ENCODE measurements around the gene EFNA1.

Gene EFNA1

DNA sequence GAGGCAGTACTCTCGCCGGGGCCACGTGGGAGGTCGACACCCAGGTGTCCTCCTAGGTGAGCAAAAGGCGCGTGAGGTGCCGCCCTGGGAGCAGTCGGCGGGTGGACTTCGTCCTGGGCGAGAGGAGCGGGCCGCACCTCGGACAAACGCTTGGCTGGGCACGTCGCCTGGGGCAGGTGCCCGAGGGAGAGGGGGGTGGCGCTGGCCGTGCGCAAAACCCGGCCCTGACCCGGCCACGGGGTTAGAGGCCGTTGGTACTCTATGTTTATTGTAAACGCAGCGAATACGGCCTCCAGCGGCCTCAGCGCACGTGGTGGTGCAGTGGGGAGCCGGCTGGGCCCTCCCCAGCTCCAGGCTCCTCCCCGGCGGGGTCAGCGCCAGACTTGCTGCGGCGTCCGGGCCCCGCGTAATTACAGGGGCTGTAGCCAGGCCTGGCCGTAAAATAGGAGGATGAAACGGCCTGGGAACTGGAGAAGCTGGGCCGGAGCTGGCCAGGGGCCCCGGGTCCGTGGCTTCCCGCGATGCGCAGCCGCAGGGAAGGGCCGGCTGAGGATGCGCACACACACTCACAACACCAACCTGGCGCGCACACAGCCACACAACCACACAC lies 1.6 kb upstream of the EFNA1 start:
- H3K36me3 ChIP-seq (ENCODE audit: insufficient read depth, low read length): no peaks in the 10 kb centered on the region
- peaks cover 28% of the 10 kb centered on the region for H3K4me1 ChIP-seq (ENCODE audit: insufficient read depth, low read length)
- H3K9me3 ChIP-seq (ENCODE audit: control insufficient read depth, insufficient read depth, low read length): no peaks in the 10 kb centered on the region
- peak overlapping the region; percentile 48; the same call in 1 of the 2 replicates for H3K9ac ChIP-seq (ENCODE audit: low read depth, low read length)

DNA sequence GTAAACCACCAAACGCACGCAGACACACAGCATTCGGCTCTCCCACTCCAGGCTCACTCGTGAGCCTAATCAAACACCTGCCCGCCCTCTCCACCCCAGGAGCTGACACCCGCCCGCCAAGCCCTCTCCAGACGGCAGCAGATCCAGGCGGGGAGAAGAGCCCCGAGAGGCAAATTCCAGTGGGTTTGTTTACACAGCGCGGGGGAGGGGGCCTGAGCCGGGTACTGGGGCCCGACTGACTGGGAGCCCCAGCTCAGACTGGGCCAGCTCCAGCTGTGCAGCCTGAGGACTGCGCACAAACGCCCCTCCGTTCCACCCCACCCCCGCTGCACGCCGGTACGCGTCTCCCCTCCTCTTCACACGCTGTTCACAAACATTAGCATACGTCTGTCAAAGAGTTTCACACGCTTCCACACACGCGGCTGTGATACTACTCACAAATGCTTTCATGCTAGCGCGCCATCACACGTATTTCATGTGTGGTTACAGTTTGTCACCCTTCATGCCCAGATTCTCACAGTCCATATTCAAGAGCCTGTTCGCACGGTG lies 1.0 kb upstream of the EFNA1 start:
- peaks cover 28% of the 10 kb centered on the region for H3K4me1 ChIP-seq (ENCODE audit: insufficient read depth, low read length)
- no peaks in the 10 kb centered on the region for H3K36me3 ChIP-seq (ENCODE audit: insufficient read depth, low read length)
- H3K9ac ChIP-seq (ENCODE audit: low read depth, low read length): peak overlapping the region; percentile 48; the same call in 1 of the 2 replicates
- H3K9me3 ChIP-seq (ENCODE audit: control insufficient read depth, insufficient read depth, low read length): no peaks in the 10 kb centered on the region

GRCh38 chr1:155127967-155128754 lies 485 bp downstream of the EFNA1 start:
- Histone ChIP-seq H3K9me3 (ENCODE audit: control insufficient read depth, insufficient read depth, low read length) (no peaks in the 10 kb centered on the region), H3K4me1 (ENCODE audit: insufficient read depth, low read length) (peaks cover 28% of the 10 kb centered on the region), H3K9ac (ENCODE audit: low read depth, low read length) (peak overlapping the region; percentile 55; the same call in 1 of the 2 replicates), H3K36me3 (ENCODE audit: insufficient read depth, low read length) (no peaks in the 10 kb centered on the region)

GRCh38 chr1:155128755-155129473 lies 1.2 kb downstream of the EFNA1 start:
- Histone ChIP-seq H3K36me3 (ENCODE audit: insufficient read depth, low read length) (no peaks in the 10 kb centered on the region), H3K9me3 (ENCODE audit: control insufficient read depth, insufficient read depth, low read length) (no peaks in the 10 kb centered on the region), H3K4me1 (ENCODE audit: insufficient read depth, low read length) (peaks cover 28% of the 10 kb centered on the region), H3K9ac (ENCODE audit: low read depth, low read length) (peak overlapping the region; percentile 55)

GRCh38 chr1:155130272-155131006 lies 2.8 kb downstream of the EFNA1 start:
- H3K9me3 ChIP-seq (ENCODE audit: control insufficient read depth, insufficient read depth, low read length): no peaks in the 10 kb centered on the region
- H3K36me3 ChIP-seq (ENCODE audit: insufficient read depth, low read length): no peaks in the 10 kb centered on the region
- H3K4me1 ChIP-seq (ENCODE audit: insufficient read depth, low read length): peaks cover 27% of the 10 kb centered on the region
- peak overlapping the region; percentile 55; the same call in 1 of the 2 replicates for H3K9ac ChIP-seq (ENCODE audit: low read depth, low read length)

DNA sequence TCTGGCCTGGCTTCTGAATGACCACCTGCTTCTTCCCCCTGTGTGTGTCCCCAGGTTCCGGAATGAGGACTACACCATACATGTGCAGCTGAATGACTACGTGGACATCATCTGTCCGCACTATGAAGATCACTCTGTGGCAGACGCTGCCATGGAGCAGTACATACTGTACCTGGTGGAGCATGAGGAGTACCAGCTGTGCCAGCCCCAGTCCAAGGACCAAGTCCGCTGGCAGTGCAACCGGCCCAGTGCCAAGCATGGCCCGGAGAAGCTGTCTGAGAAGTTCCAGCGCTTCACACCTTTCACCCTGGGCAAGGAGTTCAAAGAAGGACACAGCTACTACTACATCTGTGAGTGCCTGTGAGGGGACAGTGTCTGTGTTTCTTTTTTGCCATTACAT lies 3.6 kb downstream of the EFNA1 start:
- no peak overlapping the region for H3K9ac ChIP-seq (ENCODE audit: low read depth, low read length)
- no peaks in the 10 kb centered on the region for H3K36me3 ChIP-seq (ENCODE audit: insufficient read depth, low read length)
- no peaks in the 10 kb centered on the region for H3K9me3 ChIP-seq (ENCODE audit: control insufficient read depth, insufficient read depth, low read length)
- H3K4me1 ChIP-seq (ENCODE audit: insufficient read depth, low read length): peaks cover 23% of the 10 kb centered on the region

- Histone ChIP-seq H3K36me3 (ENCODE audit: insufficient read depth, low read length) (no peaks in the 10 kb centered on the region), H3K4me1 (ENCODE audit: insufficient read depth, low read length) (peaks cover 25% of the 10 kb centered on the region), H3K9ac (ENCODE audit: low read depth, low read length) (no peak overlapping the region), H3K9me3 (ENCODE audit: control insufficient read depth, insufficient read depth, low read length) (no peaks in the 10 kb centered on the region)
Measured at GRCh38 chr1:155131856-155132255, 4.2 kb downstream of the EFNA1 start.

DNA sequence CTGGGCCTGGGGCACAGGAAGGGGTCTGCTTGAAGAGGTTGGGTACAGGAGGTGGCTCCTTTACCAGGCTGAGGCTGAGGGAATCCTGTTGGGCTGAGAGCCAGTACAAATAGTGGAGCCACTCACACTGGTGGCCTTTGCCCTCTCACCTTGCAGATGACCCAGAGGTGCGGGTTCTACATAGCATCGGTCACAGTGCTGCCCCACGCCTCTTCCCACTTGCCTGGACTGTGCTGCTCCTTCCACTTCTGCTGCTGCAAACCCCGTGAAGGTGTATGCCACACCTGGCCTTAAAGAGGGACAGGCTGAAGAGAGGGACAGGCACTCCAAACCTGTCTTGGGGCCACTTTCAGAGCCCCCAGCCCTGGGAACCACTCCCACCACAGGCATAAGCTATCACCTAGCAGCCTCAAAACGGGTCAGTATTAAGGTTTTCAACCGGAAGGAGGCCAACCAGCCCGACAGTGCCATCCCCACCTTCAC lies 6.2 kb downstream of the EFNA1 start:
- Histone ChIP-seq H3K4me1 (ENCODE audit: insufficient read depth, low read length) (peaks cover 19% of the 10 kb centered on the region), H3K36me3 (ENCODE audit: insufficient read depth, low read length) (no peaks in the 10 kb centered on the region), H3K9me3 (ENCODE audit: control insufficient read depth, insufficient read depth, low read length) (no peaks in the 10 kb centered on the region), H3K9ac (ENCODE audit: low read depth, low read length) (no peak overlapping the region)

DNA sequence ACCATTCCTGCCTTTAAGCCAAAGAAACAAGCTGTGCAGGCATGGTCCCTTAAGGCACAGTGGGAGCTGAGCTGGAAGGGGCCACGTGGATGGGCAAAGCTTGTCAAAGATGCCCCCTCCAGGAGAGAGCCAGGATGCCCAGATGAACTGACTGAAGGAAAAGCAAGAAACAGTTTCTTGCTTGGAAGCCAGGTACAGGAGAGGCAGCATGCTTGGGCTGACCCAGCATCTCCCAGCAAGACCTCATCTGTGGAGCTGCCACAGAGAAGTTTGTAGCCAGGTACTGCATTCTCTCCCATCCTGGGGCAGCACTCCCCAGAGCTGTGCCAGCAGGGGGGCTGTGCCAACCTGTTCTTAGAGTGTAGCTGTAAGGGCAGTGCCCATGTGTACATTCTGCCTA lies 6.6 kb downstream of the EFNA1 start:
- Histone ChIP-seq H3K4me1 (ENCODE audit: insufficient read depth, low read length) (peaks cover 17% of the 10 kb centered on the region), H3K9me3 (ENCODE audit: control insufficient read depth, insufficient read depth, low read length) (no peaks in the 10 kb centered on the region), H3K9ac (ENCODE audit: low read depth, low read length) (peak overlapping the region; percentile 81; the same call in 1 of the 2 replicates), H3K36me3 (ENCODE audit: insufficient read depth, low read length) (no peaks in the 10 kb centered on the region)

GRCh38 chr1:155134880-155135414 lies 7.3 kb downstream of the EFNA1 start:
- peaks cover 17% of the 10 kb centered on the region for H3K4me1 ChIP-seq (ENCODE audit: insufficient read depth, low read length)
- H3K36me3 ChIP-seq (ENCODE audit: insufficient read depth, low read length): no peaks in the 10 kb centered on the region
- H3K9me3 ChIP-seq (ENCODE audit: control insufficient read depth, insufficient read depth, low read length): no peaks in the 10 kb centered on the region
- peak overlapping the region; percentile 81 for H3K9ac ChIP-seq (ENCODE audit: low read depth, low read length)

DNA sequence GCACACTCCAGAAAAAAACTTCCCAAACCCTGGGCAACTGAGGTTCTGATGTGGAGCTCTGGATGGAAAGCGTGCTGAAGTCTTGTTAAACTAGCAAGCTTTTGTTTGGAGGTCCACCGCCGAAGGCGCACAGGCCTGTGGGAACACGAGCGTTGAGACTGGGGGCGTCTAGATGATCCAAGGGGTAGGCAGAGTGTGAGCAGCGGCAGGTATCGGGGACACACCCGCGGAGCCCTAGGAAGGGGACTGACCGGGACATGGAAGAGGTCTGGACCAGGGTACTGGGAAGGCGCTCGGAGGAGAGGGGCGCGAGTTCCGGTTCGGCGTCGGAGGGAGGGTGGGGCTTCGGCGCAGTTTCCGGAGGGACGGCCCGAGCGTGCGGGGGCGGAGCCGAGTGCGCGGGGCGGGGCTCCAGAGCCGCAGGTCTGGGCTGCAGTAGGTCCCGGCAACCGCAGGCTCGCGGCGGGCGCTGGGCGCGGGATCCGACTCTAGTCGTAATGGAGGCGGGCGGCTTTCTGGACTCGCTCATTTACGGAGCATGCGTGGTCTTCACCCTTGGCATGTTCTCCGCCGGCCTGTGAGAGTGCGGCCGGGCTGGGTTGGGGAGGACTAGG lies 7.8 kb downstream of the EFNA1 start, which contains the start of gene SLC50A1:
TSS of gene SLC50A1 (plus strand) at position 438 of the 614 bp plus-strand sequence. CDS start at position 498, 60 bp downstream.
- Histone ChIP-seq H3K9me3 (ENCODE audit: control insufficient read depth, insufficient read depth, low read length) (no peaks in the 10 kb centered on the region), H3K9ac (ENCODE audit: low read depth, low read length) (peak within 1 kb of the TSS; percentile 81), H3K4me1 (ENCODE audit: insufficient read depth, low read length) (peaks cover 17% of the 10 kb centered on the region; the same call in 1 of the 2 replicates), H3K36me3 (ENCODE audit: insufficient read depth, low read length) (no peaks in the 10 kb centered on the region)

DNA sequence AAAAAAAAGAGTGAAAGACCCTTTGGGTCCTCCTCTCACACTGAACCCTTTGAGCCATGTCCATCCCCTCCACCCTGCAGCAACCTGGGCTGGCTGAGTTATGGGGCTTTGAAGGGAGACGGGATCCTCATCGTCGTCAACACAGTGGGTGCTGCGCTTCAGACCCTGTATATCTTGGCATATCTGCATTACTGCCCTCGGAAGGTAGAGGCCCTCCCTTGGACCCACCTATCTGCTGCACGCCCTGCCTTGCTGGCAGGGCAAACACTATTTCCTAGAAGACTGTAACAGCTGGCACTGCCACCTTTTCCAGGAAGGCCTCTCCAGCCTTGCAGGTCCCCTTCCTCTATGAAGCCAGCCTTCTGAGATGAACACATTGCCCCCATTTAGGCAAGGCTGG lies 9.1 kb downstream of the EFNA1 start:
- peaks cover 13% of the 10 kb centered on the region; the same call in 1 of the 2 replicates for H3K4me1 ChIP-seq (ENCODE audit: insufficient read depth, low read length)
- H3K9ac ChIP-seq (ENCODE audit: low read depth, low read length): peak overlapping the region; percentile 81; the same call in 1 of the 2 replicates
- no peaks in the 10 kb centered on the region for H3K9me3 ChIP-seq (ENCODE audit: control insufficient read depth, insufficient read depth, low read length)
- no peaks in the 10 kb centered on the region for H3K36me3 ChIP-seq (ENCODE audit: insufficient read depth, low read length)
